Measurements from ENCODE around the gene ATP8A2. TPM values are rescaled to one million over a fixed set of nuclear protein-coding genes. Genes with fewer than 3 reads are reported as not detected.

The ATP8A2 gene
- total and polyA plus RNA-seq, 10 of the 15 experiments (the other 5 are each of a cell fraction or from before 2014, with no cell fraction given), result 0.01 to 0.04 (median 0.04) TPM; not detected in 7

- ChIA-PET SMC1A (ENCODE audit: uncharacterized antibody, unreplicated experiment) (no interaction called here), RAD21 (ENCODE audit: unreplicated experiment) (no interaction called here), CTCF (no interaction called here), POLR2A (no interaction called here)
- H4K20me1 ChIP-seq (ENCODE audit: control insufficient read depth, insufficient read depth), result no peaks in the 10 kb centered on the region
- no peak overlapping the region for H3K4me3 ChIP-seq
- no peak for FAIRE-seq
- no peaks in the 10 kb centered on the region for H3K79me2 ChIP-seq (ENCODE audit: control insufficient read depth, insufficient read depth, low read length)
- H3K36me3 ChIP-seq (ENCODE audit: control insufficient read depth in 2 of 2, insufficient read depth in 2 of 2, low read length in 1 of 2), result no peaks in the 10 kb centered on the region
- H3K4me1 ChIP-seq (ENCODE audit: control insufficient read depth, insufficient read depth, low read length), result no peaks in the 10 kb centered on the region
- no peak overlapping the region for H2AFZ ChIP-seq (ENCODE audit: control insufficient read depth, low read depth, low read length)
- 0 out of 4 replicates have a peak, but pooled peaks cover 0 to 4% of the 10 kb centered on the region in 2 experiments for H3K27me3 ChIP-seq (replicated peaks in 1 of 2; ENCODE audit: control insufficient read depth in 2 of 2, insufficient read depth in 2 of 2, low read length in 1 of 2)
- no peak overlapping the region for H3K4me2 ChIP-seq (ENCODE audit: control insufficient read depth, insufficient read depth)
- TF ChIP-seq CEBPB (IDR thresholded peaks at IDR 0.05; ENCODE audit: borderline replicate concordance in 1 of 2, low read depth in 2 of 2, low read length in 2 of 2), result no peak
- no peak for TF ChIP-seq POU2F2 (IDR thresholded peaks at IDR 0.05; ENCODE audit: borderline replicate concordance, low read depth, low read length)
- no peak for TF ChIP-seq ZBED1 (IDR thresholded peaks at IDR 0.05; ENCODE audit: borderline replicate concordance)
- no TSS peak for BruUV-seq (replicated peaks)
- no peak for DNase-seq (ENCODE audit: low read depth, low spot score)
- intact Hi-C loops (cut with micrococcal nuclease; ENCODE audit: unreplicated experiment), result no loop called here
- in situ Hi-C loops (cut with MboI), result no loop called here
- no peak overlapping the region for H3K27ac ChIP-seq (ENCODE audit: control insufficient read depth, insufficient read depth)
- WGBS (ENCODE audit: insufficient coverage, insufficient replicate concordance, low lambda C conversion rate, missing lambda C conversion rate), result 20% methylated on average over 3 of the region's 3 CpGs
- no peak overlapping the region for H3K9ac ChIP-seq (ENCODE audit: control insufficient read depth, insufficient read depth, low read length)
- no peak for ATAC-seq
- no peaks in the 10 kb centered on the region for H3K9me3 ChIP-seq (replicated peaks; ENCODE audit: control insufficient read depth, insufficient read depth, low read length)
Observed at GRCh38 chr13:26041444-26041843, 669.7 kb downstream of the ATP8A2 start.

GRCh38 chr13:26042785-26043184, 671.0 kb downstream of the ATP8A2 start:
- no peak overlapping the region for H3K4me2 ChIP-seq (ENCODE audit: control insufficient read depth, insufficient read depth)
- H3K36me3 ChIP-seq (ENCODE audit: control insufficient read depth in 2 of 2, insufficient read depth in 2 of 2, low read length in 1 of 2), result no peaks in the 10 kb centered on the region
- 0 out of 4 replicates have a peak, but pooled peaks cover 0 to 4% of the 10 kb centered on the region in 2 experiments for H3K27me3 ChIP-seq (replicated peaks in 1 of 2; ENCODE audit: control insufficient read depth in 2 of 2, insufficient read depth in 2 of 2, low read length in 1 of 2)
- no peak overlapping the region for H3K9ac ChIP-seq (ENCODE audit: control insufficient read depth, insufficient read depth, low read length)
- 9% methylated on average over 1 of the region's 1 CpG for WGBS (ENCODE audit: insufficient coverage, insufficient replicate concordance, low lambda C conversion rate, missing lambda C conversion rate)
- intact Hi-C loops (cut with micrococcal nuclease; ENCODE audit: unreplicated experiment) (no loop called here), in situ Hi-C loops (cut with MboI) (no loop called here)
- ChIA-PET CTCF (no interaction called here), SMC1A (ENCODE audit: uncharacterized antibody, unreplicated experiment) (interaction anchor here (0.7 kb wide), 1 partner anchor 16 kb away, joined by 3 read pairs; no protein-coding TSS in a partner anchor), RAD21 (ENCODE audit: unreplicated experiment) (no interaction called here), POLR2A (no interaction called here)
- no peaks in the 10 kb centered on the region for H3K79me2 ChIP-seq (ENCODE audit: control insufficient read depth, insufficient read depth, low read length)
- no peak overlapping the region for H3K27ac ChIP-seq (ENCODE audit: control insufficient read depth, insufficient read depth)
- no peaks in the 10 kb centered on the region for H3K4me1 ChIP-seq (ENCODE audit: control insufficient read depth, insufficient read depth, low read length)
- no peaks in the 10 kb centered on the region for H4K20me1 ChIP-seq (ENCODE audit: control insufficient read depth, insufficient read depth)
- FAIRE-seq (no peak), DNase-seq (ENCODE audit: low read depth, low spot score) (no peak), ATAC-seq (no peak)
- no peak overlapping the region for H3K4me3 ChIP-seq
- H2AFZ ChIP-seq (ENCODE audit: control insufficient read depth, low read depth, low read length), result no peak overlapping the region
- H3K9me3 ChIP-seq (replicated peaks; ENCODE audit: control insufficient read depth, insufficient read depth, low read length), result no peaks in the 10 kb centered on the region
- BruUV-seq (replicated peaks), result no TSS peak
- TF ChIP-seq ZNF687 (IDR thresholded peaks at IDR 0.05) (no peak), SMAD5 (IDR thresholded peaks at IDR 0.05; ENCODE audit: low read depth) (no peak), PML (IDR thresholded peaks at IDR 0.05; ENCODE audit: low read length) (no peak), CEBPB (IDR thresholded peaks at IDR 0.05; ENCODE audit: borderline replicate concordance in 1 of 2, low read depth in 2 of 2, low read length in 2 of 2) (no peak), CTCF (IDR thresholded peaks at IDR 0.05 in 2 of 3, conservative IDR thresholded peaks at IDR 0.05 in 1 of 3; ENCODE audit: control insufficient read depth in 2 of 3, extremely low read depth in 1 of 3, insufficient read depth in 1 of 3, low read depth in 3 of 3, low read length in 3 of 3) (no peak), IRF3 (IDR thresholded peaks at IDR 0.05) (no peak)

Measured in GM12878 (cell line).